DMS79 (cell line): Measurements from ENCODE around the gene MSI1.

ENCODE experiments used
- DNase-seq: peaks from one replicate; lab custom pipeline; 2025; lab: John Stamatoyannopoulos, UW

MSI1 gene

GRCh38 chr12:120377611-120378010, 8.6 kb upstream of the MSI1 start:
- no peak for DNase-seq

- DNase-seq = no peak
These were observed 8.1 kb upstream of the MSI1 start for GRCh38 chr12:120376934-120377572.

- DNase-seq = no peak
These were observed 7.5 kb upstream of the MSI1 start for GRCh38 chr12:120376416-120376815.

- no peak for DNase-seq
These were observed 7.0 kb upstream of the MSI1 start for GRCh38 chr12:120376009-120376408.

GRCh38 chr12:120373683-120374082, 4.7 kb upstream of the MSI1 start:
- DNase-seq = no peak

- no peak for DNase-seq
These were observed 1.6 kb upstream of the MSI1 start for GRCh38 chr12:120370343-120371243.

- DNase-seq = no peak
These were observed 809 bp upstream of the MSI1 start for GRCh38 chr12:120369603-120370342.

GRCh38 chr12:120367924-120368788, 808 bp downstream of the MSI1 start:
- DNase-seq = no peak

GRCh38 chr12:120367233-120367923, 1.6 kb downstream of the MSI1 start:
- no peak for DNase-seq

GRCh38 chr12:120366845-120367232, 2.1 kb downstream of the MSI1 start:
- DNase-seq = no peak

- no peak for DNase-seq
These were observed 2.6 kb downstream of the MSI1 start for GRCh38 chr12:120366341-120366705.

GRCh38 chr12:120365675-120366340, 3.2 kb downstream of the MSI1 start:
- no peak for DNase-seq

GRCh38 chr12:120364487-120364886, 4.5 kb downstream of the MSI1 start:
- DNase-seq = no peak

GRCh38 chr12:120363274-120363855, 5.6 kb downstream of the MSI1 start:
- no peak for DNase-seq

- DNase-seq = no peak
These were observed 6.3 kb downstream of the MSI1 start for GRCh38 chr12:120362516-120363273.

GRCh38 chr12:120361506-120362208, 7.3 kb downstream of the MSI1 start:
- DNase-seq = peak; percentile 90

GRCh38 chr12:120359128-120359527, 9.8 kb downstream of the MSI1 start:
- no peak for DNase-seq

- DNase-seq = no peak
These were observed 10.4 kb downstream of the MSI1 start for GRCh38 chr12:120358412-120359100.
